Endothelial cell (in vitro differentiated cells): ENCODE measurements around the gene ALDH3B1. TPM values are rescaled to one million over a fixed set of nuclear protein-coding genes. Genes with fewer than 3 reads are reported as not detected.

Experiments used
- DNase-seq: peaks from one replicate; pipeline ENCODE4 v3.0.0; 2021; ENCODE audit warnings: low spot score
- H3K27ac Mint-ChIP-seq: one replicate; pipeline ENCODE4 v1.8.0; 2021; ENCODE audit warnings: mixed read lengths, inconsistent platforms; ENCODE audit not compliant: unreplicated experiment
- H3K27me3 Mint-ChIP-seq: one replicate; pipeline ENCODE4 v1.8.0; 2021; ENCODE audit warnings: mild to moderate bottlenecking, moderate library complexity, mixed read lengths, inconsistent platforms; ENCODE audit not compliant: unreplicated experiment
- H3K36me3 Mint-ChIP-seq: one replicate; pipeline ENCODE4 v1.8.0; 2021; ENCODE audit warnings: mild to moderate bottlenecking, low read depth, mixed read lengths, inconsistent platforms; ENCODE audit not compliant: unreplicated experiment
- H3K4me1 Mint-ChIP-seq: one replicate; pipeline ENCODE4 v1.8.0; 2021; ENCODE audit warnings: mild to moderate bottlenecking, mixed read lengths, inconsistent platforms; ENCODE audit not compliant: unreplicated experiment
- H3K4me3 Mint-ChIP-seq: one replicate; pipeline ENCODE4 v1.8.0; 2021; ENCODE audit warnings: mild to moderate bottlenecking, mixed read lengths, inconsistent platforms; ENCODE audit not compliant: unreplicated experiment
- H3K9me3 Mint-ChIP-seq: one replicate; pipeline ENCODE4 v1.8.0; 2021; ENCODE audit warnings: mixed read lengths, inconsistent platforms; ENCODE audit not compliant: unreplicated experiment
- total RNA-seq: library from RNA; stranded (reverse); fragmentation: NEBNext Ultra II Directional; extraction: Animal tissue kit (Norgen Biotek cat#: 25700); gene quantifications from one replicate; pipeline ENCODE4 v1.2.1, GENCODE V29; 2021; ENCODE audit not compliant: unreplicated experiment
- TF ChIP-seq, protein P1 (sequence below): fragments of 200-600 bp; sonication (generic); IDR thresholded peaks from one replicate; pipeline ENCODE4 v1.5.0; 2021; ENCODE audit warnings: antibody characterized with exemption; ENCODE audit not compliant: unreplicated experiment

The ALDH3B1 gene
- total RNA-seq, 1 donor from 2014 or later = not detected

DNA sequence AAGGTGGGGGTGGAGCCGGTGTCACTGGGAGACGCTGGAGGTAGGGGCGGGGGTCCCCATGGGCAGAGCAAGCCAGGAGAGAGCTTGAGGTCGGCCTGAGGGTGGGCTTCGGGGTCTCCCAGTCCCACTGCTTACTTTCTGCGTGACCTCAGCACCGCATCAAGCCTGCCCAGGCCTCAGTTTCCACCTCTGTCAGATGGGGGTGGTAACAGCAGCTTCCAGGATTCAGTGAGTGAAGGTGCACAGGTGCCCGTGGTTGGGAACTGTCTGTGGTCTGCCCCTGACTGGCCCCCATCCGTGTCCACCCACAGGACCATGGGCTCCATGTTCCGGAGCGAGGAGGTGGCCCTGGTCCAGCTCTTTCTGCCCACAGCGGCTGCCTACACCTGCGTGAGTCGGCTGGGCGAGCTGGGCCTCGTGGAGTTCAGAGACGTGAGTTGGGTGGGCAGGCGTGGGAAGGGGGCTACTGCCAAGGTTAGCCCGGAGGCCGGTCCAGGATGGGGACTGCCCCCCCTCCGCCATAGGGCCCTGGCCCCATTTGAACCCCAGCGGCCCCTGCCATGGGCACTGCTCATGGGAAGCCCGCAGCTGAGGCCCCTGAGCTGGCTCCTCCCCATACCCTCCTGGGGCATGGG, 30.9 kb downstream of the ALDH3B1 start:
- DNase-seq = no peak
- TF ChIP-seq, protein P1, sequence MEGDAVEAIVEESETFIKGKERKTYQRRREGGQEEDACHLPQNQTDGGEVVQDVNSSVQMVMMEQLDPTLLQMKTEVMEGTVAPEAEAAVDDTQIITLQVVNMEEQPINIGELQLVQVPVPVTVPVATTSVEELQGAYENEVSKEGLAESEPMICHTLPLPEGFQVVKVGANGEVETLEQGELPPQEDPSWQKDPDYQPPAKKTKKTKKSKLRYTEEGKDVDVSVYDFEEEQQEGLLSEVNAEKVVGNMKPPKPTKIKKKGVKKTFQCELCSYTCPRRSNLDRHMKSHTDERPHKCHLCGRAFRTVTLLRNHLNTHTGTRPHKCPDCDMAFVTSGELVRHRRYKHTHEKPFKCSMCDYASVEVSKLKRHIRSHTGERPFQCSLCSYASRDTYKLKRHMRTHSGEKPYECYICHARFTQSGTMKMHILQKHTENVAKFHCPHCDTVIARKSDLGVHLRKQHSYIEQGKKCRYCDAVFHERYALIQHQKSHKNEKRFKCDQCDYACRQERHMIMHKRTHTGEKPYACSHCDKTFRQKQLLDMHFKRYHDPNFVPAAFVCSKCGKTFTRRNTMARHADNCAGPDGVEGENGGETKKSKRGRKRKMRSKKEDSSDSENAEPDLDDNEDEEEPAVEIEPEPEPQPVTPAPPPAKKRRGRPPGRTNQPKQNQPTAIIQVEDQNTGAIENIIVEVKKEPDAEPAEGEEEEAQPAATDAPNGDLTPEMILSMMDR = no peak
- H3K27ac Mint-ChIP-seq = no peak overlapping the region

DNA sequence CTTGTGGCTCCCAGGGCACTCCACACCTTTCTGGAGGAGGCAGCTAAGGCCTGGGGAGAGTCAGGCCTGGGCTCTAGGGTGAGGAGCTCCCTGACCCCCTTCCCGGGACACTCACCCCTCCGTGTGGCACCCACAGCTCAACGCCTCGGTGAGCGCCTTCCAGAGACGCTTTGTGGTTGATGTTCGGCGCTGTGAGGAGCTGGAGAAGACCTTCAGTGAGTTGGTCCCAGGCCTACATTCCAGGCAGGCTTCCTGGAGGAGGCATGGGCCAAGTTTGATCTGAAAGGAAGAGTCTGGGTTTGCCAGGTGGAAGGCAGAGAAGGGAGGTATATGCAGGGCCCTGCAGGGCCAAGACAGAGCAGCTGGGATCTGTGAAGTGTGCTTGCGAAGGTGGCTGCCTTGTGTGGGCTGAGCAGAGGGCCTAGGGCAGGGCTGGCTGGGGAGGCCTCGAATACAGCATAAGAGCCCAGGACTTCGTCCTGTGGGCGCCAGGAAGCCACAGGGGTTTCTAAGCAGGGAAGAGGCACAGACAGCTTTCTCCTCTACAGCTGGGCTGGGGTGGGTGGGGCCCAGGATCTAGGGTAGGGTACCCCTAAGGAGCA, 31.6 kb downstream of the ALDH3B1 start:
- Mint-ChIP-seq H3K9me3 (no peaks in the 10 kb centered on the region), H3K4me1 (peaks cover 16% of the 10 kb centered on the region), H3K4me3 (peak overlapping the region; percentile 70), H3K36me3 (peaks cover 3% of the 10 kb centered on the region), H3K27me3 (peaks cover 9% of the 10 kb centered on the region), H3K27ac (peak overlapping the region; percentile 67)
- DNase-seq = no peak
- TF ChIP-seq, protein P1 = no peak

More for the DNA sequence above, 30.9 kb downstream of the ALDH3B1 start:
- peaks cover 9% of the 10 kb centered on the region for H3K27me3 Mint-ChIP-seq
- peaks cover 3% of the 10 kb centered on the region for H3K36me3 Mint-ChIP-seq
- no peak overlapping the region for H3K4me3 Mint-ChIP-seq
- H3K9me3 Mint-ChIP-seq = no peaks in the 10 kb centered on the region
- H3K4me1 Mint-ChIP-seq = peaks cover 16% of the 10 kb centered on the region

DNA sequence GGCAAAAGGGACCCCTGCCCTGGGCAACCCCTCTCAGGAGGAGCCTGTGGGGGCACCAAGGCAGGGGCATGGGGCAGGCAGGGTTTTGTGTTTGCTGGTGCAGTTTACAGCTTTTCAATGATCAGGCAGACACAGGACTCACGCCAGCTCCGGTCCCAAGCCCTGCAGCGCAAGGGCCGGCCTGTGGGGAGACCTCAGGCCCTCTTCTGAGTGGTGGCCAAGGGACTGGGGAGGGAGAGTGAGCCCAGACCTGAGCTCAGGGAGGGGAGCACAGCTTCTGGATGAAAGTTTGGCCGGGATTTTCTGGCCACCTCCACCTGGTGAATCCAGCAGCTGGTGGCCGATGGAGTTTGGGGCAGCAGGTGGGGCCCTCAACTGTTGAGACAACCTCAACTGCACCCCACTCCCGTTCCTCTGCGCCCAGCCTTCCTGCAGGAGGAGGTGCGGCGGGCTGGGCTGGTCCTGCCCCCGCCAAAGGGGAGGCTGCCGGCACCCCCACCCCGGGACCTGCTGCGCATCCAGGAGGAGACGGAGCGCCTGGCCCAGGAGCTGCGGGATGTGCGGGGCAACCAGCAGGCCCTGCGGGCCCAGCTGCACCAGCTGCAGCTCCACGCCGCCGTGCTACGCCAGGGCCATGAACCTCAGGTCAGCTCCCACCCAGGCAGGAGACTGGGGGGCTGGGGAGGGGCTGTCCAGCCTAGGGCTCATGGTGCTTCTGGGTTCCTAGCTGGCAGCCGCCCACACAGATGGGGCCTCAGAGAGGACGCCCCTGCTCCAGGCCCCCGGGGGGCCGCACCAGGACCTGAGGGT, 32.3 kb downstream of the ALDH3B1 start:
- Mint-ChIP-seq H3K4me1 (peaks cover 8% of the 10 kb centered on the region), H3K27me3 (peaks cover 6% of the 10 kb centered on the region), H3K9me3 (no peaks in the 10 kb centered on the region), H3K27ac (no peak overlapping the region), H3K36me3 (peaks cover 3% of the 10 kb centered on the region), H3K4me3 (no peak overlapping the region)
- DNase-seq = no peak
- TF ChIP-seq, protein P1 = no peak

DNA sequence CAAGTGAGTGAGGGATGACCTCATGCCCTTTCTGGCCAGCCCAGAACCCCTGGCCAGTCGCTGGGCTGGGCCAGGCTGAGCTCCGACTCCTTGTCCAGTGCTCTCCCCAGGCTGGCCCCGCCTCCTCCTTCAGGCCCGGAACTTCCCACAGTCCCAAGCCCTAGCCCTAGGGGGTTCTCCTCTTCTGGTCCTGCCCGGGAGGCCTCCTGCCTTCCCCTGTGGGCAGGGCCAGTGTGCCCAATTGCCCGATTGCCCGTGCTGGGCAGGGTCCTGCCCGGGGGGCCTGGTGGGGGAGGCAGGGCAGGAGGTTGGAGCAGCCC, 32.9 kb downstream of the ALDH3B1 start:
- peaks cover 5% of the 10 kb centered on the region for H3K4me1 Mint-ChIP-seq

More for the DNA sequence above, 32.9 kb downstream of the ALDH3B1 start:
- Mint-ChIP-seq H3K9me3 (no peaks in the 10 kb centered on the region), H3K4me3 (no peak overlapping the region), H3K27ac (no peak overlapping the region), H3K27me3 (peaks cover 4% of the 10 kb centered on the region), H3K36me3 (peaks cover 3% of the 10 kb centered on the region)
- TF ChIP-seq, protein P1 = no peak
- DNase-seq = no peak
